CD4-positive, alpha-beta T cell treated with Interleukin-10 for 1 hour (primary cell): ENCODE data around the gene MEIS1.

Source experiments
- DNase-seq: peaks from one replicate; pipeline ENCODE4 v3.0.0-alpha.2; 2020

The MEIS1 gene

GRCh38 chr2:66585587-66585986 is 150.7 kb downstream of the MEIS1 start:
- no peak for DNase-seq

- DNase-seq = no peak
These were observed 152.3 kb downstream of the MEIS1 start for GRCh38 chr2:66587216-66587615.

GRCh38 chr2:66594001-66594400 is 159.1 kb downstream of the MEIS1 start:
- no peak for DNase-seq

GRCh38 chr2:66595556-66595955 is 160.6 kb downstream of the MEIS1 start:
- DNase-seq = no peak

- DNase-seq = no peak
These were observed 161.3 kb downstream of the MEIS1 start for GRCh38 chr2:66596256-66596655.

- no peak for DNase-seq
These were observed 166.7 kb downstream of the MEIS1 start for GRCh38 chr2:66601624-66602023.

- DNase-seq = no peak
These were observed 167.4 kb downstream of the MEIS1 start for GRCh38 chr2:66602341-66602740.

GRCh38 chr2:66604326-66604725 is 169.4 kb downstream of the MEIS1 start:
- DNase-seq = no peak

GRCh38 chr2:66604976-66605375 is 170.1 kb downstream of the MEIS1 start:
- DNase-seq = no peak

GRCh38 chr2:66607152-66607551 is 172.2 kb downstream of the MEIS1 start:
- no peak for DNase-seq
